ENCODE results near the gene TNNI2. TPM values are rescaled to one million over a fixed set of nuclear protein-coding genes. Genes with fewer than 3 reads are reported as not detected.

The TNNI2 gene
- total RNA-seq, 1 experiment from 2014 or later = 0.46 TPM

- in situ Hi-C loops (cut with HindIII; ENCODE audit: low pct_unique_long_range_greater_than_20kb, low sequenced_read_pairs) (no loop called here), intact Hi-C loops (cut with micrococcal nuclease; ENCODE audit: unreplicated experiment) (no loop called here)
- H3K9me3 ChIP-seq (ENCODE audit: control insufficient read depth, insufficient read depth, low read depth, low read length) = no peaks in the 10 kb centered on the region
- POLR2A ChIA-PET = no interaction called here
- H3K4me3 ChIP-seq (ENCODE audit: low read depth in 2 of 2, low read length in 2 of 2) = no peak overlapping the region
- TF ChIP-seq, protein P1, sequence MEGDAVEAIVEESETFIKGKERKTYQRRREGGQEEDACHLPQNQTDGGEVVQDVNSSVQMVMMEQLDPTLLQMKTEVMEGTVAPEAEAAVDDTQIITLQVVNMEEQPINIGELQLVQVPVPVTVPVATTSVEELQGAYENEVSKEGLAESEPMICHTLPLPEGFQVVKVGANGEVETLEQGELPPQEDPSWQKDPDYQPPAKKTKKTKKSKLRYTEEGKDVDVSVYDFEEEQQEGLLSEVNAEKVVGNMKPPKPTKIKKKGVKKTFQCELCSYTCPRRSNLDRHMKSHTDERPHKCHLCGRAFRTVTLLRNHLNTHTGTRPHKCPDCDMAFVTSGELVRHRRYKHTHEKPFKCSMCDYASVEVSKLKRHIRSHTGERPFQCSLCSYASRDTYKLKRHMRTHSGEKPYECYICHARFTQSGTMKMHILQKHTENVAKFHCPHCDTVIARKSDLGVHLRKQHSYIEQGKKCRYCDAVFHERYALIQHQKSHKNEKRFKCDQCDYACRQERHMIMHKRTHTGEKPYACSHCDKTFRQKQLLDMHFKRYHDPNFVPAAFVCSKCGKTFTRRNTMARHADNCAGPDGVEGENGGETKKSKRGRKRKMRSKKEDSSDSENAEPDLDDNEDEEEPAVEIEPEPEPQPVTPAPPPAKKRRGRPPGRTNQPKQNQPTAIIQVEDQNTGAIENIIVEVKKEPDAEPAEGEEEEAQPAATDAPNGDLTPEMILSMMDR (IDR thresholded peaks at IDR 0.05) = no peak
- no peak for TF ChIP-seq TCF7L2 (IDR thresholded peaks at IDR 0.05; ENCODE audit: low read depth, low read length)
- no peak for TF ChIP-seq SIN3A (IDR thresholded peaks at IDR 0.05; ENCODE audit: borderline replicate concordance, insufficient read depth, low read depth, low read length)
- no peak for TF ChIP-seq POLR2AphosphoS5 (IDR thresholded peaks at IDR 0.05; ENCODE audit: low read depth, low read length)
- TF ChIP-seq REST (IDR thresholded peaks at IDR 0.05; ENCODE audit: insufficient read depth in 1 of 2, low read depth in 2 of 2, low read length in 1 of 2) = no peak
- DNase-seq (ENCODE audit: low read depth, low spot score) = no peak
- H3K27me3 ChIP-seq (ENCODE audit: control insufficient read depth, insufficient read depth, low read length) = no peaks in the 10 kb centered on the region
- ATAC-seq = 0 out of 2 replicates have a peak, but pooled peaks have one; percentile 12
- H3K36me3 ChIP-seq (ENCODE audit: control insufficient read depth, insufficient read depth, low read length) = no peaks in the 10 kb centered on the region
- no TSS peak for BruUV-seq (replicated peaks)
- no peak overlapping the region for H3K27ac ChIP-seq (ENCODE audit: low read length)
- CTCF ChIA-PET = interaction anchor here (0.6 to 1.0 kb wide), 3 partner anchors 17 to 147 kb away, joined by 3 read pairs; no protein-coding TSS in a partner anchor
- no peaks in the 10 kb centered on the region for H3K4me1 ChIP-seq (ENCODE audit: control insufficient read depth, insufficient read depth, low read length)
Observed at GRCh38 chr11:1853376-1854131, 14.8 kb downstream of the TNNI2 start.

DNA sequence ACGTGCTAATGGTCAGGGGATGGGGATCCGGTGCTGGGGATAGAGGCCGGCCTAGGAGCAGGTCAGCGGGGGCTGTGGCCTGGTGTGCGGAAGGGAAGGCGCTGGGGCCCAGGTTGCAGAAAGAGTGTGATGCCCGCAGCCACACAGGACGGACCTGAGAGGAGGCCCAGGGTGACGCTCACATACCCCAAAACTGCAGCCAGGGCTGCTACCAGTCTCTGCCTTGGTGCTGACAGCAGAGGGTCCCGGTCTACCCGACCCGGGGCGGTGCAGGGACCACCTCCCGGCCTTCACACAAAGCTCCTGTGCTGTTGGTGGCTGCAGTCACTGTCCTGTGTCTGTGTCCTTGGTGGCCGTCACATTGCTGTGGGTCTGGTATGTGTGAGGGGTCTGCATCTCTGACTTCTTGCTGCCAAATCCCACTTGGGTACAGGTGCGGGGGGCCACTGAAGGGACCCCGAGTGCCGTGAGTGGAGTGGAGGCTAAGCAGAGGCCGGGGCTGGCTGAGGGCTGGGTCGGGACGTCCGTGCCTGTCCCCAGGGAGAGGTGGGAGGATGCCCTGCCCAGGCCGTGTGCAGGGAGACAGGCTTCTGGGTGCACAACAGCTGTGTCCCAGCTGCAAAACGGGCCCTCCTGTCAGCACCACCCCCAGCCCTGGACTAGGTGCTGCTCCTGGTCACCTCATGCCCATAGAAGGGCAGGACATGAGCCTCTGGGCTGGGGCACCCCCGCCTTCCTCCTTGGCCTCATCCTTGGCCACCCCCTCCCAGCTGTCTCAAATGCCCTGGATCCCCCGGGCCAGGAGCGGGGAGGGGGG is 15.6 kb downstream of the TNNI2 start:
- TF ChIP-seq POLR2AphosphoS5 (IDR thresholded peaks at IDR 0.05; ENCODE audit: low read depth, low read length) (no peak), TCF7L2 (IDR thresholded peaks at IDR 0.05; ENCODE audit: low read depth, low read length) (no peak), SIN3A (IDR thresholded peaks at IDR 0.05; ENCODE audit: borderline replicate concordance, insufficient read depth, low read depth, low read length) (no peak), REST (IDR thresholded peaks at IDR 0.05; ENCODE audit: insufficient read depth in 1 of 2, low read depth in 2 of 2, low read length in 1 of 2) (no peak)
- TF ChIP-seq, protein P1 (IDR thresholded peaks at IDR 0.05) = no peak
- intact Hi-C loops (cut with micrococcal nuclease; ENCODE audit: unreplicated experiment) (no loop called here), in situ Hi-C loops (cut with HindIII; ENCODE audit: low pct_unique_long_range_greater_than_20kb, low sequenced_read_pairs) (no loop called here)
- ATAC-seq (peak; percentile 40; the same call in 1 of the 2 replicates), DNase-seq (ENCODE audit: low read depth, low spot score) (no peak)
- H3K4me1 ChIP-seq (ENCODE audit: control insufficient read depth, insufficient read depth, low read length) = no peaks in the 10 kb centered on the region
- no peak overlapping the region for H3K27ac ChIP-seq (ENCODE audit: low read length)
- H3K36me3 ChIP-seq (ENCODE audit: control insufficient read depth, insufficient read depth, low read length) = no peaks in the 10 kb centered on the region
- H3K27me3 ChIP-seq (ENCODE audit: control insufficient read depth, insufficient read depth, low read length) = no peaks in the 10 kb centered on the region
- ChIA-PET POLR2A (no interaction called here), CTCF (interaction anchor here (1.0 kb wide), 2 partner anchors 22 to 146 kb away, joined by 3 read pairs; no protein-coding TSS in a partner anchor)
- H3K9me3 ChIP-seq (ENCODE audit: control insufficient read depth, insufficient read depth, low read depth, low read length) = no peaks in the 10 kb centered on the region
- BruUV-seq (replicated peaks) = no TSS peak
- H3K4me3 ChIP-seq (ENCODE audit: low read depth in 2 of 2, low read length in 2 of 2) = no peak overlapping the region
